RWPE1 (cell line): ENCODE results near the gene RNU1-3.
"Not testable (repeated sequence)": the region's sequence is repeated elsewhere in the genome, so short reads cannot be mapped to it uniquely, and the experiment has no call there.

ENCODE experiments used
- CTCF ChIA-PET: fragments of 350-600 bp; sonication (Branson Sonifier 250); formaldehyde crosslinking; extraction: SDS; loops from one replicate; lab custom pipeline; 2021; lab: Yijun Ruan, JAX
- POLR2A ChIA-PET: fragments of 400-600 bp; formaldehyde crosslinking; extraction: SDS; loops from one replicate; lab custom pipeline; 2020; ENCODE audit warnings: antibody characterized with exemption; ENCODE audit not compliant: low non-redundant PET; lab: Yijun Ruan, JAX
- DNase-seq: peaks from one replicate; pipeline ENCODE4 v3.0.0; 2012; ENCODE audit warnings: low spot score
- H3K27ac ChIP-seq: fragments of 450-650 bp; 2 replicates; pipeline ENCODE4 v1.5.1; 2017
- TF ChIP-seq, protein P1 (sequence below): fragments of 450-650 bp; conservative IDR thresholded peaks from 2 replicates; pipeline ENCODE4 v1.5.1; 2017; ENCODE audit warnings: low read depth, mild to moderate bottlenecking

The RNU1-3 gene

DNA sequence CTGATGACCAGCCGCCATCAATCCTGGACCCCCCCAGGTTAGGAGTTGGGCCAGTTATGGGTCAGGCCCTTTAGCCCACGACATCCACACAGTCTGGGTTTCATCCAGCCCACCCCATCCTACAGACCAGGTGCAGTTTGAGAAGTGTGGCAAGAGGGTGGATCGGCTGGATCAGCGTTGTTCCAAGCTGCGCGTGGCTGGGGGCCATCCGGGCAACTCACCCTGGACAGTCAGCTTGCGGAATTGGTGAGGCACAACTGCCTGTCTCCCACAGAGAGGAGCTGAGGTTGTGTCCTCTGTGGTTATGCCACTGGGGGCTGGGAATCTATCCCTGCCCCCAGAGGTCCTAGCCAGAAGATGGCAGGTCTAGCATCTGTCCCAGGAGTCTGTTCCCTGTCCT is 18.0 kb downstream of the RNU1-3 start:
- DNase-seq, POLR2A ChIA-PET, CTCF ChIA-PET, H3K27ac ChIP-seq: not testable (repeated sequence)

DNA sequence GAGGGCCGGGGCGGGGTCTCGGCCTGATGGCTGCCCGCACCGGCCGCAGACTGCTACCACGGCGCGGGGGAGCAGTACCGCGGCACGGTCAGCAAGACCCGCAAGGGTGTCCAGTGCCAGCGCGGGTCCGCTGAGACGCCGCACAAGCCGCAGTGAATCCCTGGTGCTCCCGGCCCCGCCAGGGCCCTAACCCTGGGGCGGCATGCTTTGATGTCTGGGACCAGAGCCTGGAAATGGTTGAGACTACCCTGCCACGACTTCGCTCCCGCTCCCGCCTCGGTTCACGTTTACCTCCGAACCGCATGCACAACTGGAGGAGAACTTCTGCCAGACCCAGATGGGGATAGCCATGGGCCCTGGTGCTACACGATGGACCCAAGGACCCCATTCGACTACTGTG is 18.5 kb downstream of the RNU1-3 start:
- POLR2A ChIA-PET, DNase-seq, H3K27ac ChIP-seq, CTCF ChIA-PET: not testable (repeated sequence)

DNA sequence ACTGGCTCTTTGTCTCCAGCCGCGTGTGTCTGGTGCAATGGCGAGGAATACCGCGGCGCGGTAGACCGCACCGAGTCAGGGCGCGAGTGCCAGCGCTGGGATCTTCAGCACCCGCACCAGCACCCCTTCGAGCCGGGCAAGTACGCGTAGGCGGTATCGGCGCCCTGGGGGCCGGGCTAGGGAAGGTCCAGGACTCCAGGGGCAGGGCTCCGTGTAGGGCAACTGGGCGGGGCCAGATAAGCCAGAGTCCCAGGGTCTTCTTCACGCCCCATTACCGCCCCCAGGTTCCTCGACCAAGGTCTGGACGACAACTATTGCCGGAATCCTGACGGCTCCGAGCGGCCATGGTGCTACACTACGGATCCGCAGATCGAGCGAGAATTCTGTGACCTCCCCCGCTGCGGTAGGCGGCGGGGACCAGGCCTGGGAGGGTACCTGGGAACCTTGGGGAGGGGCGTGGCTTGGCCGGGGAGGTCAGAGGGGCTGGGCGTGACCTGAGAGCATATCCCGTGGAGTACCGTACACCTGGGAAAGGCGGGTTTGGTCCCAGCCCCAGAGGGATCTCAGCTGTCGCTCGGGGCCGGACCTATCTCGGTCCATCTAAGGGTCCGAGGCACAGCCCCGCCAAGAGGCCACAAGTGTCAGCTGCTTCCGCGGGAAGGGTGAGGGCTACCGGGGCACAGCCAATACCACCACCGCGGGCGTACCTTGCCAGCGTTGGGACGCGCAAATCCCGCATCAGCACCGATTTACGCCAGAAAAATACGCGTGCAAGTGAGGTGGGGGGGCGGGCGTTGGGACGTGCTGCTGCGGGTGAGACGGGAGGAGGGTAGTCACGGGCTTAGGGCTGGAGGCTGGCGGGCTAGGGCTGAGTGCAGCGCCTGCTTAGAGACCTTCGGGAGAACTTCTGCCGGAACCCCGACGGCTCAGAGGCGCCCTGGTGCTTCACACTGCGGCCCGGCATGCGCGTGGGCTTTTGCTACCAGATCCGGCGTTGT is 19.3 kb downstream of the RNU1-3 start:
- H3K27ac ChIP-seq, DNase-seq, CTCF ChIA-PET, POLR2A ChIA-PET: not testable (repeated sequence)

DNA sequence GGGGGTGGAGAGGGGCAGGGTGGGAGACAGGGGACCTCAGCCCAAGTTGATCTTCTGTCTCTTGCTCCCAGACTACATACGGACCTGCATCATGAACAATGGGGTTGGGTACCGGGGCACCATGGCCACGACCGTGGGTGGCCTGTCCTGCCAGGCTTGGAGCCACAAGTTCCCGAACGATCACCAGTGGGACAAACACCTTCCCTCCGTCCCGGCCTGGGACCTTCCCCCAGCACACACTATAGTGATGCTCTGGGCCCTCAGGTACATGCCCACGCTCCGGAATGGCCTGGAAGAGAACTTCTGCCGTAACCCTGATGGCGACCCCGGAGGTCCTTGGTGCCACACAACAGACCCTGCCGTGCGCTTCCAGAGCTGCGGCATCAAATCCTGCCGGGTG is 20.0 kb downstream of the RNU1-3 start:
- POLR2A ChIA-PET, DNase-seq, H3K27ac ChIP-seq, CTCF ChIA-PET: not testable (repeated sequence)

DNA sequence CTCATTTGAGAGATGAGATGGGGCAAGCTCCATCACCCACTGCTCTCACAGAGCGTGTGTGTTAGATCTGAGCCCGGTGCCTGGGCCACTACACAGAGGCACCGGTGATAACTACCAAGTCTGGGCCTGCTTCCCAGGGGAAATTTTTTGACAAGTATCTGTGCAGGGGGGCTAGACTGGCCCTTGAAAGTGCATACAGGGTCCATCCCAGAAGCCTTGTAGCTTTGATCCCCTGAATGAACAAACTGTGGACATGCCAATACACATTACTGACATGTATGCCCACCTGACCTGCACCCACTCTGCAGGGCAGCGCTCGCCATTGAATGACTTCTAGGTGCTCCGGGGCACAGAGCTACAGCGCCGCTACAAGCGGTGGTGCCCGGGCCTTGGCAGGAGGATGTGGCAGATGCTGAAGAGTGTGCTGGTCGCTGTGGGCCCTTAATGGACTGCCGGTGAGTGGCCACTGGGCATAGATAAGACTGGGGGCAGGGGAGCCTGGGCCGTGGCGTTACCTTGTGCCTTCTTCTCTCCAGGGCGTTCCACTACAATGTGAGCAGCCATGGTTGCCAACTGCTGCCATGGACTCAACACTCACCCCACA is 20.6 kb downstream of the RNU1-3 start:
- H3K27ac ChIP-seq, DNase-seq, POLR2A ChIA-PET, CTCF ChIA-PET: not testable (repeated sequence)

DNA sequence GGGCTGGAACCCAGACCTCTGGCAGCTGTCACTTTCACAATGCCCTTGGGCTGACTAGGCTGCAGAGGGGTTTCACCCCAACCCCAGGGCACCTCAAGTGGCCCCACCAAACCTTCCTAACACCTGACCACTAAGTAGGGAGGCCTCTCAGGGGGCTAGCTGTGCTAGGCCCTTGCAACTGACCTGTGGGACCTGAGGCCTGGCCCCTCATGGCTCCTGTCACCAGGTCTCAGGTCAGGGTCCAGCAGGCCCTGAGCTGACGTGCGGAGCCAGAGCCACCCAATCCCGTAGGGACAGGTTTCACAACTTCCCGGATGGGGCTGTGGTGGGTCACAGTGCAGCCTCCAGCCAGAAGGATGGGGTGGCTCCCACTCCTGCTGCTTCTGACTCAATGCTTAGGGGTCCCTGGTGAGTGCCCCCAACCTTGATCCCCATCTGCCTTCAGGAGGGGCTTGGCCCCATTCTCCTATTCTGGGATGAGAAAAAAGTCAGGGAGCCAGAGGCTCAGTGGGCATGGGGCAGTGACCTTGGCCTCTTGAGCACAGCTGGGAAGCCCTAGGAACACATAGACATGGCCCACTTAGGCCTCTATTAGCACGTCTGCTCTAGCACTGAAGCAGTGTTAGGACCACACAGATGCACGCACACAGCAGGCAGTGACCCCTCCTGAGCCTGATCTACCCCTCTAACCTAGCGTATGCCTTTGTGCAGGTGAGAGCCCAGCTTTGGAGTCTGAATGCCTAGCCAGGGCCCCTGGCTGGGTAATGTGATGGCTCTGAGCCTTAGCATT is 21.3 kb downstream of the RNU1-3 start:
- POLR2A ChIA-PET, DNase-seq, CTCF ChIA-PET: not testable (repeated sequence)
- peak overlapping the region; percentile 75 for H3K27ac ChIP-seq

DNA sequence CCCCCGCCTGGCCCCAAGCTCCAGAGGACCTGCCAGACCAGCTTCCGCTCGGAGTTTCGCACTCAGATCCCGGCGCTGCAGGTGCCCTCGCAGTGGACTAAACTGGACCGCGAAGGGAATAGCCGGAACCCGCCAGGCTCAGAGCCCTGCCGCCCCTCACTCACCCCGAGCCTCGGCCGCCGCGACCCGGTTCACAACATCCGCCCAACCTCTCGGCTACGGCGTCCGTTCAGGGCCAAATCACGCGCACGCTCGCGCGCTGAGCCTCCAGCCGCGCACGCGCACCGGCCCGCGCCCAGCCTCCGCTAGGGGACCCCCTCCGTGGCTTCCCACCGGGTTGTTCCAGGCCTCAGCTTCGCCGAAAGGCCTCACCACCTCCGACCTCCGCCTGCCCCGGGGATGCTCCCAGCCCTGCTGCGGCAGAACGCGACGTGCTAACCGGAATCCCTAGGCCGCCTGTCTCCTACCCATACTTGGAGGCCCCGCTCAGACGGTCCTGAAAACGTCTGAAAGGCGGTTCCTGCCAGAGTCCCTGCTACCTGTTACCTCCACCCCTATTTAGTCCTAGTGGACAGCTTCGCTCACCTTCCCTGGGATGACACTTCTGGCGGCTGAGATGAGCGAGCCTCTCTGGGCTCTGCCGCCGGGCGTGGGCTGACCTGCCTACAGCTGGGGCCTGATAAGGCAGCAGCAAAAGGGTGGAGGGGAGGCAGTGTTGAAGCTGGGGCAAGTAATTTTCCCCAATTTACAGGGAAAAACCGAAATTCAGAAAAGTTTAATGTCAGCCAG is 22.1 kb downstream of the RNU1-3 start:
- peak overlapping the region; percentile 75 for H3K27ac ChIP-seq
- CTCF ChIA-PET, result interaction anchor here (0.6 kb wide), 1 partner anchor 11 kb away, joined by 5 read pairs; no protein-coding TSS in a partner anchor
- POLR2A ChIA-PET, result interaction anchor here (0.6 kb wide), 1 partner anchor 962 kb away, joined by 3 read pairs; no protein-coding TSS in a partner anchor
- peak; percentile 94 for DNase-seq

DNA sequence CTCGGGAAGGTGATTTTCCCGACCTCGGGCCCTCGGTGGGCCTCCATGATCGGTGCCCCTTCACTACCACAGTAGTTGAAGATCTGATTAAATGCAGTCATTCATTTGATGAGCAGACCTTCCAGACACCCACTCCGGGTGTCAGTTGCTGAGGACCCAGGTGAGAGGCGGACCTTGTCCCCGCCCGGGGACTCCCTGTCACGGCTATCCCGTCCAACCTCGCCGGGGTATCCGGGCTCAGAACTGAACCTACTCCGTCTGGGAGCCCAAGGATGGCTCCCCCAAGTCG is 22.6 kb downstream of the RNU1-3 start:
- ChIA-PET POLR2A (interaction anchor here (0.6 kb wide), 1 partner anchor 962 kb away, joined by 3 read pairs; no protein-coding TSS in a partner anchor), CTCF (interaction anchor here (0.6 kb wide), 1 partner anchor 10 kb away, joined by 5 read pairs; no protein-coding TSS in a partner anchor)
- no peak for DNase-seq
- H3K27ac ChIP-seq, result peak overlapping the region; percentile 75
- TF ChIP-seq, protein P1, sequence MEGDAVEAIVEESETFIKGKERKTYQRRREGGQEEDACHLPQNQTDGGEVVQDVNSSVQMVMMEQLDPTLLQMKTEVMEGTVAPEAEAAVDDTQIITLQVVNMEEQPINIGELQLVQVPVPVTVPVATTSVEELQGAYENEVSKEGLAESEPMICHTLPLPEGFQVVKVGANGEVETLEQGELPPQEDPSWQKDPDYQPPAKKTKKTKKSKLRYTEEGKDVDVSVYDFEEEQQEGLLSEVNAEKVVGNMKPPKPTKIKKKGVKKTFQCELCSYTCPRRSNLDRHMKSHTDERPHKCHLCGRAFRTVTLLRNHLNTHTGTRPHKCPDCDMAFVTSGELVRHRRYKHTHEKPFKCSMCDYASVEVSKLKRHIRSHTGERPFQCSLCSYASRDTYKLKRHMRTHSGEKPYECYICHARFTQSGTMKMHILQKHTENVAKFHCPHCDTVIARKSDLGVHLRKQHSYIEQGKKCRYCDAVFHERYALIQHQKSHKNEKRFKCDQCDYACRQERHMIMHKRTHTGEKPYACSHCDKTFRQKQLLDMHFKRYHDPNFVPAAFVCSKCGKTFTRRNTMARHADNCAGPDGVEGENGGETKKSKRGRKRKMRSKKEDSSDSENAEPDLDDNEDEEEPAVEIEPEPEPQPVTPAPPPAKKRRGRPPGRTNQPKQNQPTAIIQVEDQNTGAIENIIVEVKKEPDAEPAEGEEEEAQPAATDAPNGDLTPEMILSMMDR, result no peak

DNA sequence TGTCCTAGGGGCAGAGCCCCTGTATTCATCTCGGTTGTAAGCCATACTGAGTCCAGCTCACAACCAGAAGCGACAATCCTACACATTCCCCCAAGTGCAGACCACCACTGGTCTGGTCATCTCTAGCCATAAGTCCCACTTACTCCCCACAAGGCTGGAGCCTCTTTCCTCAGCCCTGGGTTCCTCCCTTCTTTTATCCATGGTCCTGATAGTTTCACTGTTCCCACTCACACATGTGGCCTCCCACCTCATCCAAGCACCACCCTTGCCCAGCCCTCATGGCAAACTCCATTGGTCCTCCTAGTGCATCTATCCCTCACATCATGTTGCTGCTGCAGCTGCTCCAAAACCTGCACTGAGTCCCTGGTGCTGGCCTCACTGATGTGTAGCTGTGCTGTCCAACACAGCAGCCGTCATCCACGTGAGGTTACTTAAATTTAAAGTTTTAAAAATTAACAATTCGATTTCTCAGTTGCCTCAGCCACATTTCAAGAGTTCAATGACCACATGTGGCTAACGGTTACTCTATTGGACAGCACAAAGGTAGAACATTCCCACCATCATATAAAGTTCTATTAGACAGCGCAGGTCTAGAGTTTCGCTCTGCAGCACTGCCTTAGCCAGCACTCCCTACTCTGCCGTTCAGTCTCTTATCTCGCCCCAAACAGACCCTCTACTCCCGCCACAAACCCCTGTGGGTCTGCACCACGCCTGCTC is 23.1 kb downstream of the RNU1-3 start:
- DNase-seq, result not testable (repeated sequence)
- ChIA-PET CTCF (interaction anchor here (0.6 to 0.8 kb wide), 2 partner anchors 10 to 59 kb away, joined by 3 to 5 read pairs; no protein-coding TSS in a partner anchor), POLR2A (interaction anchor here (0.6 kb wide), 1 partner anchor 963 kb away, joined by 3 read pairs; no protein-coding TSS in a partner anchor)
- H3K27ac ChIP-seq, result peak overlapping the region; percentile 75

DNA sequence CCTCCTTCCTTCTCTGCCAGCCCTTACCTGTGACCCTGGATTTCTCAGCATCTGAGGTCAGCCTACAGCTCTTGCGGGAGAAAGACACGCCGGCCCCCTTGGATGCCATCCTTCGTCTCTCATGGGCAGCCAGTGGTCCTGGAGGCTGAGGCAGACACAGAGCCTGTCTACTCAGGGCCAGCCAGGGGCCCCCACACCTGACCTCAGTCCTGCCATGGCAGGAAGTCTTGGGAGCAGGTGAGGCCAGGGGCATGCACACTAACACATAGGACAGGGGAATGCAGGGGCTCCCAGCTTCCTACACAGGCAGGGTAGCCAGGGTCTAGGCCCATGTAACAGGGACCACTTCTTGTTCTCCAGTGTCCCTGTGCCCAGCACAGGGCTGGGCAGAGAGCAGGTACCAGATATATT is 23.7 kb downstream of the RNU1-3 start:
- peak overlapping the region; percentile 18; the same call in 1 of the 2 replicates for H3K27ac ChIP-seq
- DNase-seq, POLR2A ChIA-PET: not testable (repeated sequence)
- CTCF ChIA-PET, result interaction anchor here (0.8 kb wide), 1 partner anchor 60 kb away, joined by 3 read pairs; no protein-coding TSS in a partner anchor

DNA sequence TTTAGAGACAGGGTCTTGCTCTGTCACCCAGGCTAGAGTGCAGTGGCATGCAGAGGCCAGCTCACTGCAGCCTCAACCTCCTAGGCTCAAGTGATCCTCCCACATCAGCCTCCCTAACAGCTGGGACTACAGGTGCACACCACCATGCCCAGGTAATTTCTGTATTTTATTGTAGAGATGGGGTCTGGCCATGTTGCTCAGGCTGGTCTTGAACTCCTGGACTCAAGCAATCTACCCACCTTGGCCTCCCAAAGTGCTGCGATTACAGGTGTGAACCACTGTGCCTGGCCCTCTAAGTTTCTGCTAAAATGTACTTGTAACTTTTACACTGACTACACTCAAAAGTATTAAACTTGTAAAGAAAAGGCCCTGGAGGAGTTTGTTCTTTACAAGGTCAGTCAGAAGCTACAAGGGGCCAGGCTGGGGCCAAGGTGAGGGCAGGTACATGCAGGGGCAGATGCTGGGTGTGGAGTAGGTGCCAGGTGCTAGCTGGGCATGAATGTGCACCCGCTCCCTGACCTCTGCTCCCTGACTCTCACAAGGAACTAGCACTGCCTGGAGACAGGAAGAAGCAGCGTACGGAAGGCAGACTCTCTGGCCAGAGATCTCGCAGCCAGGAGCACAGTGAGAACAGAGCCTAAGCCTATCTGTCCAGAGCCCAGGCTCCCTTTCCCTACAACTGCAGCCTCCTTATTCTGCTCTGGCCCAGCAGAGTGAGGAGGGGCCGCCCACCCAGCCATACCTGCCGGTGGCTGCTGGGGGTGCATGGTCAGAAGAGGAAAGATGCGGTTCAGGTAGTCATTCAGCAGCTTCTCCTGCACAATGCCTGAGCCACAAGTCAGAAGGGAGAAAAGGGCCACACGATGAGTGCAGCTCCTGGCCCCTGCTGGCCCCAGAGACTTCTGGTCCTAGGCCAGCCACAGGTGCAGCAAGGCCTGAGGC is 24.5 kb downstream of the RNU1-3 start:
- DNase-seq, POLR2A ChIA-PET: not testable (repeated sequence)
- H3K27ac ChIP-seq, result peak overlapping the region; percentile 18; the same call in 1 of the 2 replicates
- CTCF ChIA-PET, result interaction anchor here (0.8 kb wide), 1 partner anchor 60 kb away, joined by 3 read pairs; no protein-coding TSS in a partner anchor

DNA sequence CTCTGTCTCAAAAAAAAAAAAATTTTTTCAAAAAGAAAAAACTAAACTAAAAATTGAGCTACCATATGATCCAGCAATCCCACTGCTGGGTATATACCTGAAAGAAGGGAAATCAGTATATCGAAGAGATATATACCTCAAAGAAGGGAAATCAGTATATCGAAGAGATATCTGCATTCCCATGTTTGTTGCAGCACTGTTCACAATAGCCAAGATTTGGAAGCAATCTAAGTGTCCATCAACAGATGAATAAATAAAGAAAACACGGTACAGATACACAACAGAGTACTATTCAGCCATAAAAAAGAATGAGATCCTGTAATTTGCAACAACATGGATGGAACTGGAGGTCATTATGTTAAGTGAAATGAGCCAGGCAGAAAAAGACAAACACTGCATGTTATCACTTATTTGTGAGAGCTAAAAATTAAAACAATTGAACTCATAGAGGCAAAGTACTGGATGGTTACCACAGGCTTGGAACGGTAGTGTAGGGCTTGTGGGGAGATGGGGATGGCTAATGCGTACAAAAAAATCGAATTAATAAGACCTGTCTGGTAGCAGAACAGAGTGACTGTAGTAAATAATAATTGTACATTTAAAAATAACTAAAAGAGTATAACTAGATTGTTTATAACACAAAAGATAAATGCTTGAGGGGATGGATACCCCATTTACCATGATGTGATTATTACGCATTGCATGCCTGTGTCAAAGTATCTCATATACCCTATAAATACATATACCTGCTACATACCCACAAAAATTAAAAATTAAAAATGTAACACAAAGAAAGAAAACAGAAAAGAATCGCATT is 25.4 kb downstream of the RNU1-3 start:
- POLR2A ChIA-PET, DNase-seq, H3K27ac ChIP-seq: not testable (repeated sequence)
- CTCF ChIA-PET, result interaction anchor here (0.6 kb wide), 1 partner anchor 20 kb away, joined by 3 read pairs; no protein-coding TSS in a partner anchor
